CD4-positive, CD25-positive, alpha-beta regulatory T cell (primary cell): Measurements from ENCODE around the gene HCAR3. TPM values are rescaled to one million over a fixed set of nuclear protein-coding genes. Genes with fewer than 3 reads are reported as not detected.
"Not testable (repeated sequence)": the region's sequence is repeated elsewhere in the genome, so short reads cannot be mapped to it uniquely, and the experiment has no call there.

ENCODE experiments used
- ATAC-seq, 2 donors: fragments of 150-1000 bp; cut with Tn5 transposase; one replicate each; pipeline ENCODE4 v1.10.0; 2021; ENCODE audit warnings: low read depth in 2 of 2, moderate number of reproducible peaks in 2 of 2, moderate library complexity in 1 of 2
- DNase-seq, 3 donors: peaks; one replicate each; pipeline versions ENCODE4 v3.0.0 to v3.0.0-alpha.2; 2012 to 2022; ENCODE audit warnings: mixed read lengths in 1 of 3
- H3K27ac ChIP-seq: one replicate; pipeline ENCODE4 v1.7.0; 2013; ENCODE audit warnings: mild to moderate bottlenecking, low read length; ENCODE audit not compliant: insufficient read depth, poor library complexity, severe bottlenecking
- H3K27me3 ChIP-seq: one replicate; pipeline ENCODE4 v1.7.0; 2013; ENCODE audit warnings: low read length; ENCODE audit not compliant: control insufficient read depth, insufficient read depth
- H3K36me3 ChIP-seq: one replicate; pipeline ENCODE4 v1.7.0; 2013; ENCODE audit warnings: mild to moderate bottlenecking, low read length, moderate library complexity; ENCODE audit not compliant: control insufficient read depth, insufficient read depth
- H3K4me1 ChIP-seq: 2 replicates; pipeline ENCODE4 v1.7.0; 2013; ENCODE audit warnings: mild to moderate bottlenecking, low read length; ENCODE audit not compliant: insufficient read depth, control insufficient read depth, poor library complexity, severe bottlenecking
- H3K4me3 ChIP-seq: one replicate; pipeline ENCODE4 v1.7.0; 2013; ENCODE audit warnings: low read depth, mild to moderate bottlenecking, low read length, moderate library complexity
- H3K9me3 ChIP-seq, 2 experiments: 1 replicate in 1 of 2; 2 replicates in 1 of 2; pipeline ENCODE4 v1.7.0; 2013; ENCODE audit warnings: low read length in 2 of 2, mild to moderate bottlenecking in 1 of 2, moderate library complexity in 1 of 2; ENCODE audit not compliant: control insufficient read depth in 2 of 2
- H3K27ac Mint-ChIP-seq, 3 donors: one replicate each; pipeline ENCODE4 v1.8.0; 2020 to 2022; ENCODE audit warnings: mild to moderate bottlenecking in 3 of 3, mixed read lengths in 3 of 3, moderate library complexity in 2 of 3
- H3K27me3 Mint-ChIP-seq: one replicate; pipeline ENCODE4 v1.8.0; 2022; ENCODE audit warnings: mild to moderate bottlenecking, mixed read lengths
- H3K36me3 Mint-ChIP-seq: one replicate; pipeline ENCODE4 v1.8.0; 2020; ENCODE audit warnings: mixed read lengths
- H3K4me1 Mint-ChIP-seq, 4 donors: one replicate each; pipeline ENCODE4 v1.8.0; 2020 to 2022; ENCODE audit warnings: mixed read lengths in 4 of 4, mild to moderate bottlenecking in 1 of 4
- H3K4me3 Mint-ChIP-seq, 4 donors: one replicate each; pipeline ENCODE4 v1.8.0; 2020 to 2022; ENCODE audit warnings: mild to moderate bottlenecking in 4 of 4, mixed read lengths in 4 of 4, moderate library complexity in 3 of 4
- H3K9me3 Mint-ChIP-seq, 7 donors: one replicate each; pipeline ENCODE4 v1.8.0; 2020 to 2022; ENCODE audit warnings: mixed read lengths in 7 of 7, mild to moderate bottlenecking in 3 of 7, moderate library complexity in 2 of 7
- polyA plus RNA-seq, 4 donors: library from polyadenylated mRNA; unstranded; fragments of 300-500 nt; fragmentation: Illumina TruSeq; gene quantifications; one replicate each; pipeline ENCODE4 v1.2.3, GENCODE V29; 2021
- total RNA-seq: library from RNA; stranded (reverse); gene quantifications from one replicate; pipeline ENCODE4 v1.2.3, GENCODE V29; 2022

Gene HCAR3
- total and polyA plus RNA-seq, 5 donors from 2014 or later: not detected

GRCh38 chr12:122713491-122714188 lies 3.0 kb downstream of the HCAR3 start:
- not testable (repeated sequence) for H3K27ac ChIP-seq, H3K4me1 ChIP-seq, H3K4me3 Mint-ChIP-seq, H3K36me3 Mint-ChIP-seq, ATAC-seq, H3K9me3 ChIP-seq, H3K9me3 Mint-ChIP-seq, DNase-seq, H3K27ac Mint-ChIP-seq, H3K36me3 ChIP-seq, H3K27me3 ChIP-seq, H3K4me3 ChIP-seq, H3K4me1 Mint-ChIP-seq
- H3K27me3 Mint-ChIP-seq: peaks cover 17% of the 10 kb centered on the region

GRCh38 chr12:122711266-122711665 lies 5.3 kb downstream of the HCAR3 start:
- H3K4me3 Mint-ChIP-seq, H3K4me3 ChIP-seq, H3K36me3 ChIP-seq, H3K27ac Mint-ChIP-seq, H3K4me1 ChIP-seq, H3K9me3 ChIP-seq, H3K27me3 ChIP-seq, ATAC-seq, H3K9me3 Mint-ChIP-seq, H3K27ac ChIP-seq, H3K36me3 Mint-ChIP-seq, H3K4me1 Mint-ChIP-seq, DNase-seq: not testable (repeated sequence)
- H3K27me3 Mint-ChIP-seq: peaks cover 17% of the 10 kb centered on the region

GRCh38 chr12:122710341-122710740 lies 6.3 kb downstream of the HCAR3 start:
- not testable (repeated sequence) for DNase-seq, H3K4me3 ChIP-seq, H3K27ac ChIP-seq, H3K4me1 Mint-ChIP-seq, ATAC-seq, H3K4me1 ChIP-seq, H3K27me3 ChIP-seq, H3K4me3 Mint-ChIP-seq, H3K36me3 ChIP-seq, H3K9me3 ChIP-seq, H3K36me3 Mint-ChIP-seq, H3K9me3 Mint-ChIP-seq, H3K27ac Mint-ChIP-seq
- peaks cover 17% of the 10 kb centered on the region for H3K27me3 Mint-ChIP-seq

- not testable (repeated sequence) for H3K4me1 ChIP-seq, H3K36me3 Mint-ChIP-seq, ATAC-seq
These were observed 7.3 kb downstream of the HCAR3 start for GRCh38 chr12:122709287-122709686.

GRCh38 chr12:122703841-122704240 lies 12.8 kb downstream of the HCAR3 start:
- H3K9me3 ChIP-seq, H3K27me3 ChIP-seq, H3K36me3 Mint-ChIP-seq, H3K4me1 ChIP-seq, H3K9me3 Mint-ChIP-seq, H3K4me3 ChIP-seq, DNase-seq, H3K4me1 Mint-ChIP-seq, H3K27me3 Mint-ChIP-seq, ATAC-seq, H3K36me3 ChIP-seq, H3K4me3 Mint-ChIP-seq, H3K27ac ChIP-seq, H3K27ac Mint-ChIP-seq: not testable (repeated sequence)

More at GRCh38 chr12:122709287-122709686, 7.3 kb downstream of the HCAR3 start:
- not testable (repeated sequence) for H3K27me3 ChIP-seq, DNase-seq, H3K27ac Mint-ChIP-seq, H3K9me3 ChIP-seq, H3K27ac ChIP-seq, H3K4me1 Mint-ChIP-seq, H3K36me3 ChIP-seq, H3K9me3 Mint-ChIP-seq, H3K4me3 ChIP-seq, H3K4me3 Mint-ChIP-seq
- H3K27me3 Mint-ChIP-seq: peaks cover 16% of the 10 kb centered on the region

- not testable (repeated sequence) for H3K27ac Mint-ChIP-seq, H3K4me1 Mint-ChIP-seq, H3K27me3 ChIP-seq, H3K9me3 Mint-ChIP-seq, H3K36me3 Mint-ChIP-seq, H3K4me3 Mint-ChIP-seq, H3K4me1 ChIP-seq, H3K27ac ChIP-seq, DNase-seq, H3K36me3 ChIP-seq, ATAC-seq, H3K4me3 ChIP-seq, H3K9me3 ChIP-seq, H3K27me3 Mint-ChIP-seq
These were observed 13.6 kb downstream of the HCAR3 start, which contains the start of gene HCAR2 for GRCh38 chr12:122702890-122703611. Gene HCAR2, minus strand, starts transcription at chr12:122703357. Its CDS starts 74 bp downstream, at chr12:122703283.

- not testable (repeated sequence) for H3K27me3 ChIP-seq, H3K27ac ChIP-seq, H3K4me3 Mint-ChIP-seq, H3K4me3 ChIP-seq, H3K27ac Mint-ChIP-seq, H3K4me1 ChIP-seq, H3K36me3 ChIP-seq, H3K27me3 Mint-ChIP-seq, H3K4me1 Mint-ChIP-seq, H3K9me3 Mint-ChIP-seq, DNase-seq, ATAC-seq, H3K36me3 Mint-ChIP-seq, H3K9me3 ChIP-seq
These were observed 15.1 kb downstream of the HCAR3 start for GRCh38 chr12:122701481-122701880.
